H1 (cell line): ENCODE results near the gene NCK2. TPM values are rescaled to one million over a fixed set of nuclear protein-coding genes. Genes with fewer than 3 reads are reported as not detected.

Experiments
- CTCF ChIA-PET: fragments of 300-600 bp; sonication (Branson Sonifier 250); formaldehyde crosslinking; loops from one replicate; lab custom pipeline; 2021; ENCODE audit not compliant: partially characterized antibody; lab: Charles Lee
- POLR2A ChIA-PET: fragments of 300-600 bp; sonication (Branson Sonifier 250); formaldehyde crosslinking; loops from one replicate; lab custom pipeline; 2021; ENCODE audit warnings: inconsistent platforms; ENCODE audit not compliant: partially characterized antibody; lab: Charles Lee
- DNase-seq, 2 experiments: peaks; one replicate each; pipeline versions ENCODE4 v3.0.0 to v3.0.0-alpha.2; 2010 to 2022; ENCODE audit warnings: low spot score in 2 of 2, low read depth in 1 of 2, mixed read lengths in 1 of 2
- FAIRE-seq: peaks from 2 replicates; lab custom pipeline; 2011; peaks lifted over from hg19 to GRCh38; lab: Jason Lieb, UNC
- H2AFZ ChIP-seq: 2 replicates; pipeline ENCODE4 v1.8.1; 2012; ENCODE audit warnings: low read length, inconsistent platforms
- H2AK5ac ChIP-seq: 2 replicates; pipeline ENCODE4 v1.6.1; 2013; ENCODE audit warnings: low read depth, low read length
- H2BK120ac ChIP-seq: replicated peaks from 2 replicates; pipeline ENCODE3; 2013; ENCODE audit warnings: low read depth, low read length, inconsistent platforms
- H2BK12ac ChIP-seq: 2 replicates; pipeline ENCODE4 v1.6.1; 2013; ENCODE audit warnings: low read depth, low read length
- H2BK15ac ChIP-seq: 2 replicates; pipeline ENCODE4 v1.6.1; 2013; ENCODE audit warnings: low read length
- H2BK20ac ChIP-seq: 2 replicates; pipeline ENCODE4 v1.6.1; 2013; ENCODE audit warnings: low read length
- H2BK5ac ChIP-seq: 2 replicates; pipeline ENCODE4 v1.6.1; 2013; ENCODE audit warnings: low read depth, low read length
- H3K14ac ChIP-seq: 2 replicates; pipeline ENCODE4 v1.6.1; 2013; ENCODE audit warnings: inconsistent platforms; ENCODE audit not compliant: insufficient read length
- H3K18ac ChIP-seq: 2 replicates; pipeline ENCODE4 v1.6.1; 2013; ENCODE audit warnings: low read length; ENCODE audit errors: extremely low read depth
- H3K23ac ChIP-seq: 2 replicates; pipeline ENCODE4 v1.6.1; 2013; ENCODE audit warnings: inconsistent platforms; ENCODE audit not compliant: insufficient read length
- H3K23me2 ChIP-seq: 2 replicates; pipeline ENCODE4 v1.6.1; 2013; ENCODE audit warnings: low read depth, low read length
- H3K27ac ChIP-seq: 2 replicates; pipeline ENCODE4 v1.6.1; 2011; ENCODE audit warnings: low read depth, low read length, inconsistent platforms
- H3K27me3 ChIP-seq, 4 experiments: replicated peaks in 1 of 4; 1 replicate in 1 of 4; 2 replicates in 3 of 4; pipeline versions ENCODE4 v1.6.1 to v1.8.1; 2011 to 2013; ENCODE audit warnings: low read length in 3 of 4, mild to moderate bottlenecking in 3 of 4, inconsistent platforms in 2 of 4, mixed read lengths in 2 of 4, moderate library complexity in 1 of 4; ENCODE audit not compliant: control insufficient read depth in 3 of 4, insufficient read depth in 3 of 4; ENCODE audit errors: extremely low read depth in 1 of 4
- H3K36me3 ChIP-seq, 4 experiments: 2 replicates each; pipeline versions ENCODE4 v1.6.1 to v1.8.1; 2011 to 2013; ENCODE audit warnings: mild to moderate bottlenecking in 4 of 4, low read length in 3 of 4, moderate library complexity in 2 of 4, control low read depth in 1 of 4, inconsistent platforms in 1 of 4; ENCODE audit not compliant: insufficient read depth in 4 of 4, control insufficient read depth in 2 of 4
- H3K4ac ChIP-seq: replicated peaks from 2 replicates; pipeline ENCODE3; 2013; ENCODE audit warnings: low read length, low read depth, mixed read lengths, inconsistent platforms; ENCODE audit not compliant: insufficient read length
- H3K4me1 ChIP-seq, 4 experiments: replicated peaks in 1 of 4; 1 replicate in 1 of 4; 2 replicates in 3 of 4; pipeline versions ENCODE4 v1.6.1 to v1.8.1; 2011 to 2013; ENCODE audit warnings: low read length in 3 of 4, inconsistent platforms in 2 of 4, mixed read lengths in 1 of 4; ENCODE audit not compliant: insufficient read depth in 4 of 4, control insufficient read depth in 3 of 4
- H3K4me2 ChIP-seq, 2 experiments: 2 replicates each; pipeline versions ENCODE4 v1.6.1 to v1.8.1; 2011 to 2013; ENCODE audit warnings: low read depth in 2 of 2, low read length in 2 of 2, control low read depth in 1 of 2, inconsistent platforms in 1 of 2, mild to moderate bottlenecking in 1 of 2; ENCODE audit not compliant: insufficient read depth in 1 of 2
- H3K4me3 ChIP-seq, 4 experiments: fragments of 200-600, 300-600 bp in 1 of 4; sonication (generic), shearing (Covaris generic), sonication (Bioruptor Twin) in 1 of 4; 2 replicates each; pipeline versions ENCODE4 v1.5.1 to v1.8.1; 2011 to 2016; ENCODE audit warnings: low read length in 4 of 4, low read depth in 3 of 4, control low read depth in 2 of 4, inconsistent platforms in 2 of 4, mild to moderate bottlenecking in 2 of 4, mixed read lengths in 1 of 4, moderate library complexity in 1 of 4; ENCODE audit not compliant: insufficient read depth in 2 of 4; ENCODE audit errors: extremely low read depth in 1 of 4
- H3K56ac ChIP-seq: replicated peaks from 2 replicates; pipeline ENCODE3; 2013; ENCODE audit warnings: low read depth, mild to moderate bottlenecking, mixed read lengths, low read length, inconsistent platforms; ENCODE audit not compliant: insufficient read length
- H3K79me1 ChIP-seq: 2 replicates; pipeline ENCODE4 v1.6.1; 2013; ENCODE audit warnings: low read depth, low read length, control low read depth
- H3K79me2 ChIP-seq, 2 experiments: 2 replicates each; pipeline versions ENCODE4 v1.6.1 to v1.8.1; 2012 to 2013; ENCODE audit warnings: low read length in 2 of 2, mild to moderate bottlenecking in 2 of 2, inconsistent platforms in 1 of 2; ENCODE audit not compliant: insufficient read depth in 2 of 2, control insufficient read depth in 1 of 2
- H3K9ac ChIP-seq, 4 experiments: replicated peaks in 1 of 4; 1 replicate in 1 of 4; 2 replicates in 3 of 4; pipeline versions ENCODE4 v1.6.1 to v1.8.1; 2011 to 2013; ENCODE audit warnings: low read depth in 3 of 4, low read length in 3 of 4, control low read depth in 2 of 4, mild to moderate bottlenecking in 2 of 4, moderate library complexity in 2 of 4, inconsistent platforms in 1 of 4; ENCODE audit errors: extremely low read depth in 1 of 4
- H3K9me3 ChIP-seq, 2 experiments: 2 replicates each; pipeline versions ENCODE4 v1.6.1 to v1.8.1; 2012 to 2013; ENCODE audit warnings: mild to moderate bottlenecking in 2 of 2, moderate library complexity in 2 of 2, control low read depth in 1 of 2, inconsistent platforms in 1 of 2, low read depth in 1 of 2, low read length in 1 of 2, mixed read lengths in 1 of 2; ENCODE audit not compliant: insufficient read depth in 2 of 2
- H4K20me1 ChIP-seq, 2 experiments: replicated peaks in 1 of 2; 2 replicates each; pipeline versions ENCODE3 to v1.8.1; 2011 to 2013; ENCODE audit warnings: inconsistent platforms in 2 of 2, low read length in 2 of 2, mild to moderate bottlenecking in 1 of 2; ENCODE audit not compliant: insufficient read depth in 2 of 2, control insufficient read depth in 1 of 2
- H4K5ac ChIP-seq: 2 replicates; pipeline ENCODE4 v1.6.1; 2013; ENCODE audit warnings: low read length, low read depth, mixed read lengths, inconsistent platforms; ENCODE audit not compliant: insufficient read length
- H4K8ac ChIP-seq: 2 replicates; pipeline ENCODE4 v1.8.0; 2013; ENCODE audit warnings: mild to moderate bottlenecking, moderate library complexity, low read length, inconsistent platforms; ENCODE audit not compliant: insufficient read depth; ENCODE audit errors: extremely low read depth
- H4K91ac ChIP-seq: replicated peaks from 2 replicates; pipeline ENCODE3; 2013; ENCODE audit warnings: low read length, mixed read lengths, inconsistent platforms; ENCODE audit not compliant: insufficient read length
- CBX8 ChIP-seq: fragments of 300-800, 300-1000 bp; sonication (generic); IDR thresholded peaks from 2 replicates; pipeline ENCODE4 v1.7.1; 2016; ENCODE audit warnings: low read depth, low read length, borderline replicate concordance
- CEBPB ChIP-seq: IDR thresholded peaks from 2 replicates; pipeline ENCODE4 v1.6.1; 2012; ENCODE audit warnings: low read depth, low read length
- GABPA ChIP-seq: IDR thresholded peaks from 2 replicates; pipeline ENCODE4 v1.6.1; 2011; ENCODE audit warnings: mild to moderate bottlenecking, low read length, moderate library complexity, borderline replicate concordance; ENCODE audit not compliant: insufficient read depth
- HDAC2 ChIP-seq, 2 experiments: fragments of 300-600 bp in 1 of 2; sonication (generic) in 1 of 2; IDR thresholded peaks; 2 replicates each; pipeline ENCODE4 v1.6.1; 2011 to 2012; ENCODE audit warnings: low read depth in 2 of 2, low read length in 2 of 2, mild to moderate bottlenecking in 2 of 2, moderate library complexity in 2 of 2, borderline replicate concordance in 1 of 2, inconsistent platforms in 1 of 2
- POU5F1 ChIP-seq: IDR thresholded peaks from 2 replicates; pipeline ENCODE4 v1.6.1; 2011; ENCODE audit warnings: low read depth, mild to moderate bottlenecking, low read length, moderate library complexity
- WGBS, 2 experiments: shearing (Covaris generic) in 1 of 2; methylation state at CpG; one replicate each; pipeline versions ENCODE4 v1.1.6 to v1.1.7; 2013 to 2015; ENCODE audit warnings: low lambda C conversion rate in 2 of 2, mixed read lengths in 2 of 2, inconsistent platforms in 1 of 2, low coverage in 1 of 2, missing lambda C conversion rate in 1 of 2; ENCODE audit not compliant: insufficient replicate concordance in 2 of 2, insufficient coverage in 1 of 2, insufficient read length in 1 of 2; ENCODE audit errors: extremely low coverage in 1 of 2, missing lambda C conversion rate in 1 of 2; 5-methylcytosine and 5-hydroxymethylcytosine counted together
- polyA plus RNA-seq, 7 experiments: library from polyadenylated mRNA; depleted of rRNA in 3 of 7; stranded (reverse) in 5 of 7; unstranded in 2 of 7; fragments of >200 nt in 5 of 7; fragments of 200-250 nt in 2 of 7; gene quantifications; 1 replicate in 5 of 7; 2 replicates in 1 of 7; 4 replicates in 1 of 7; pipeline versions ENCODE4 v1.2.1 to v1.2.3, GENCODE V29; 2011 to 2013; ENCODE audit warnings: missing spikeins in 2 of 7, mixed read lengths in 2 of 7
- total RNA-seq: library from RNA; stranded (reverse); fragmentation: NEBNext Ultra II Directional; extraction: Animal tissue kit (Norgen Biotek cat#: 25700); gene quantifications from 2 replicates; pipeline ENCODE4 v1.2.1, GENCODE V29; 2021

NCK2 gene
- total and polyA plus RNA-seq, 2 of the 8 experiments (the other 6 are each of a cell fraction or from before 2014, with no cell fraction given) = 30.3 to 65.7 TPM

DNA sequence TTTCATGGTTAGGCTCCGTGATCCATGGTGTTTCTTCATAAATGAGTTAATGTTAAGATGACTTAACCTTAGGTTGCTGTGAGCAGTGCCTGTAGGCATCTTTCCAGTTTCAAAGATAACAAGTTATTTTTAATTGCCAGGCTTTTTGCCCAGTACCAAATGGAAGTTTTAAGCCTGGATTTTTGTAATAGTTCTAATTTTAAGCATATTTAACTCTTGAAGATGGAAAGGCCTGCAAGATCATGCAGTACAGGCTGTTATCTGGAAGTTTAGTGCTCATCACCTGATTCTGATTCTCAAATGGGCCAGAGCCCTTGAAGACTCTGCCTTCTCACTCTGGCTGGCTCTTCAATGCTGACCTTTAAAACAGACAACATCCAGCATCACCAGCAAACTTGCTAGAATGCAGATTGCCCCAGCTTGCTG, 141.3 kb downstream of the NCK2 start:
- no peak overlapping the region for H3K23ac ChIP-seq
- CTCF ChIA-PET = interaction anchor here (0.7 to 1.6 kb wide), 2 partner anchors 34 to 461 kb away, joined by 3 read pairs; no protein-coding TSS in a partner anchor
- H2BK15ac ChIP-seq = no peak overlapping the region
- H2AFZ ChIP-seq = no peak overlapping the region
- H3K23me2 ChIP-seq = 0 out of 2 replicates have a peak, but pooled peaks cover 2% of the 10 kb centered on the region
- no peak overlapping the region for H3K4me2 ChIP-seq
- DNase-seq = no peak
- H3K9me3 ChIP-seq = peaks cover 7 to 11% of the 10 kb centered on the region in 2 experiments; a peak in 3 of 4 replicates
- no peak overlapping the region for H2AK5ac ChIP-seq
- TF ChIP-seq CBX8 (no peak), POU5F1 (no peak), HDAC2 (IDR thresholded peaks at IDR 0.05; ENCODE audit: borderline replicate concordance in 1 of 2, low read depth in 2 of 2, low read length in 2 of 2) (no peak), GABPA (no peak), CEBPB (no peak)
- WGBS, 2 experiments = 79% methylated on average over 1 of the region's 1 CpG; no CpG with 5 or more reads in 1 of the 2 experiments
- H4K20me1 ChIP-seq = peaks cover 0 to 4% of the 10 kb centered on the region in 2 experiments
- H2BK12ac ChIP-seq = no peak overlapping the region
- no peak overlapping the region for H3K56ac ChIP-seq
- H3K79me2 ChIP-seq = peaks cover 0 to 68% of the 10 kb centered on the region in 2 experiments; a peak in 3 of 4 replicates
- no peak overlapping the region for H3K14ac ChIP-seq
- no peaks in the 10 kb centered on the region for H3K27me3 ChIP-seq
- peaks cover 0 to 10% (median 0%) of the 10 kb centered on the region in 4 experiments; a peak in 1 of 8 replicates for H3K36me3 ChIP-seq
- POLR2A ChIA-PET = no interaction called here
- no peak overlapping the region for H2BK120ac ChIP-seq
- no peak overlapping the region for H2BK5ac ChIP-seq
- H3K9ac ChIP-seq = no peak overlapping the region
- H3K27ac ChIP-seq = no peak overlapping the region
- H3K79me1 ChIP-seq = peaks cover 7% of the 10 kb centered on the region
- H3K18ac ChIP-seq = no peak overlapping the region
- no peak overlapping the region for H4K8ac ChIP-seq
- H4K91ac ChIP-seq = no peak overlapping the region
- no peak overlapping the region for H2BK20ac ChIP-seq
- H3K4me1 ChIP-seq = peaks cover 2 to 7% (median 4%) of the 10 kb centered on the region in 4 experiments; a peak in 6 of 7 replicates
- no peak overlapping the region for H4K5ac ChIP-seq
- no peak for FAIRE-seq
- no peak overlapping the region for H3K4ac ChIP-seq
- no peak overlapping the region for H3K4me3 ChIP-seq
